ENCODE measurements around the gene SLITRK4.

Gene SLITRK4

GRCh38 chrX:143635915-143636314, at the start of gene SLITRK4:
TSS of gene SLITRK4 (minus strand) at chrX:143636101. CDS start at chrX:143631108, 4,993 bp downstream.
- no peak for DNase-seq (ENCODE audit: extremely low read depth in 1 of 2, low read depth in 1 of 2)

GRCh38 chrX:143683486-143683885, 47.6 kb upstream of the SLITRK4 start:
- no peak for DNase-seq (ENCODE audit: extremely low read depth in 1 of 2, low read depth in 1 of 2)

- no peak for DNase-seq (ENCODE audit: extremely low read depth in 1 of 2, low read depth in 1 of 2)
These were observed 39.0 kb upstream of the SLITRK4 start for GRCh38 chrX:143674926-143675325.

GRCh38 chrX:143669395-143669794, 33.5 kb upstream of the SLITRK4 start:
- DNase-seq (ENCODE audit: extremely low read depth in 1 of 2, low read depth in 1 of 2), result no peak

- DNase-seq (ENCODE audit: extremely low read depth in 1 of 2, low read depth in 1 of 2), result no peak
These were observed 28.4 kb upstream of the SLITRK4 start for GRCh38 chrX:143664302-143664701.

GRCh38 chrX:143663755-143664154, 27.9 kb upstream of the SLITRK4 start:
- no peak for DNase-seq (ENCODE audit: extremely low read depth in 1 of 2, low read depth in 1 of 2)

GRCh38 chrX:143661286-143661685, 25.4 kb upstream of the SLITRK4 start:
- no peak for DNase-seq (ENCODE audit: extremely low read depth in 1 of 2, low read depth in 1 of 2)

GRCh38 chrX:143648705-143649104, 12.8 kb upstream of the SLITRK4 start:
- no peak for DNase-seq (ENCODE audit: extremely low read depth in 1 of 2, low read depth in 1 of 2)

- no peak for DNase-seq (ENCODE audit: extremely low read depth in 1 of 2, low read depth in 1 of 2)
These were observed 6.5 kb upstream of the SLITRK4 start for GRCh38 chrX:143642426-143642825.

GRCh38 chrX:143636831-143637230, 930 bp upstream of the SLITRK4 start:
- DNase-seq (ENCODE audit: extremely low read depth in 1 of 2, low read depth in 1 of 2), result no peak

GRCh38 chrX:143634663-143635455, 1.0 kb downstream of the SLITRK4 start:
- no peak for DNase-seq (ENCODE audit: extremely low read depth in 1 of 2, low read depth in 1 of 2)

- DNase-seq (ENCODE audit: extremely low read depth in 1 of 2, low read depth in 1 of 2), result no peak
These were observed 1.6 kb downstream of the SLITRK4 start for GRCh38 chrX:143634309-143634662.

GRCh38 chrX:143633461-143634308, 2.2 kb downstream of the SLITRK4 start:
- no peak for DNase-seq (ENCODE audit: extremely low read depth in 1 of 2, low read depth in 1 of 2)

GRCh38 chrX:143632625-143633410, 3.1 kb downstream of the SLITRK4 start:
- DNase-seq (ENCODE audit: extremely low read depth in 1 of 2, low read depth in 1 of 2), result no peak

GRCh38 chrX:143623657-143624056, 12.2 kb downstream of the SLITRK4 start:
- DNase-seq (ENCODE audit: extremely low read depth in 1 of 2, low read depth in 1 of 2), result no peak

- no peak for DNase-seq (ENCODE audit: extremely low read depth in 1 of 2, low read depth in 1 of 2)
These were observed 14.6 kb downstream of the SLITRK4 start for GRCh38 chrX:143621276-143621675.

GRCh38 chrX:143615851-143616250, 20.1 kb downstream of the SLITRK4 start:
- DNase-seq (ENCODE audit: extremely low read depth in 1 of 2, low read depth in 1 of 2), result no peak

- DNase-seq (ENCODE audit: extremely low read depth in 1 of 2, low read depth in 1 of 2), result no peak
These were observed 34.1 kb downstream of the SLITRK4 start for GRCh38 chrX:143601809-143602208.

- DNase-seq (ENCODE audit: extremely low read depth in 1 of 2, low read depth in 1 of 2), result no peak
These were observed 54.7 kb downstream of the SLITRK4 start for GRCh38 chrX:143581240-143581639.

- DNase-seq (ENCODE audit: extremely low read depth in 1 of 2, low read depth in 1 of 2), result no peak
These were observed 55.6 kb downstream of the SLITRK4 start for GRCh38 chrX:143580266-143580665.
